IMR-90 (cell line): ENCODE data around the gene SCG5. TPM values are rescaled to one million over a fixed set of nuclear protein-coding genes. Genes with fewer than 3 reads are reported as not detected.

ENCODE experiments used
- ATAC-seq: fragments of 200-7000 bp; cut with Tn5 transposase; 2 replicates; pipeline ENCODE4 v1.9.1; 2020; ENCODE audit warnings: low read depth, mild to moderate bottlenecking, moderate library complexity
- BruUV-seq: library from RNA; stranded (reverse); fragments of 400-500 nt; replicated peaks from 2 replicates; lab custom pipeline; 2021; lab: Mats Ljungman, UMichigan
- CTCF ChIA-PET: fragments of 300-600 bp; formaldehyde crosslinking; extraction: SDS; loops from one replicate; lab custom pipeline; 2021; ENCODE audit warnings: antibody characterized with exemption; lab: Yijun Ruan, JAX
- POLR2A ChIA-PET: fragments of 300-600 bp; sonication (Branson Sonifier 250); formaldehyde crosslinking; loops from one replicate; lab custom pipeline; 2022; ENCODE audit warnings: antibody characterized with exemption; ENCODE audit not compliant: unreplicated experiment; lab: Charles Lee
- DNase-seq: peaks from one replicate; pipeline ENCODE4 v3.0.0; 2013
- H2AFZ ChIP-seq: replicated peaks from 2 replicates; pipeline ENCODE3; 2013; ENCODE audit warnings: low read length, mild to moderate bottlenecking; ENCODE audit not compliant: poor library complexity
- H2AK5ac ChIP-seq: 2 replicates; pipeline ENCODE4 v1.6.1; 2013; ENCODE audit warnings: low read depth, low read length, inconsistent platforms
- H2AK9ac ChIP-seq: replicated peaks from 2 replicates; pipeline ENCODE3; 2013; ENCODE audit warnings: mild to moderate bottlenecking, low read depth, low read length, moderate library complexity; ENCODE audit not compliant: poor library complexity
- H2BK120ac ChIP-seq: 2 replicates; pipeline ENCODE4 v1.6.1; 2013; ENCODE audit warnings: low read depth, low read length, inconsistent platforms
- H2BK15ac ChIP-seq: 3 replicates; pipeline ENCODE4 v1.6.1; 2013; ENCODE audit warnings: low read depth, low read length, inconsistent platforms
- H2BK20ac ChIP-seq: 2 replicates; pipeline ENCODE4 v1.6.1; 2013; ENCODE audit warnings: low read depth, mild to moderate bottlenecking, inconsistent platforms, low read length, moderate library complexity
- H2BK5ac ChIP-seq: 2 replicates; pipeline ENCODE4 v1.6.1; 2013; ENCODE audit warnings: mild to moderate bottlenecking, low read depth, low read length, inconsistent platforms; ENCODE audit not compliant: poor library complexity, severe bottlenecking
- H3K14ac ChIP-seq: replicated peaks from 2 replicates; pipeline ENCODE4 v1.6.1; 2013; ENCODE audit warnings: low read depth, low read length, inconsistent platforms
- H3K18ac ChIP-seq: 2 replicates; pipeline ENCODE4 v1.6.1; 2013; ENCODE audit warnings: low read depth, low read length, control low read depth
- H3K23ac ChIP-seq: 2 replicates; pipeline ENCODE4 v1.6.1; 2013; ENCODE audit warnings: low read depth, low read length, inconsistent platforms
- H3K27ac ChIP-seq: 2 replicates; pipeline ENCODE4 v1.5.1; 2013; ENCODE audit warnings: mild to moderate bottlenecking, control low read depth, low read length; ENCODE audit not compliant: insufficient read depth
- H3K27me3 ChIP-seq: 2 replicates; pipeline ENCODE4 v1.6.1; 2013; ENCODE audit warnings: low read length; ENCODE audit not compliant: control insufficient read depth, insufficient read depth
- H3K36me3 ChIP-seq: 2 replicates; pipeline ENCODE4 v1.6.1; 2013; ENCODE audit warnings: low read length, mixed read lengths; ENCODE audit not compliant: control insufficient read depth, insufficient read depth
- H3K4ac ChIP-seq: 2 replicates; pipeline ENCODE4 v1.6.1; 2013; ENCODE audit warnings: low read depth, low read length, inconsistent platforms
- H3K4me1 ChIP-seq: 2 replicates; pipeline ENCODE4 v1.6.1; 2013; ENCODE audit warnings: low read length, mixed read lengths; ENCODE audit not compliant: control insufficient read depth, insufficient read depth
- H3K4me2 ChIP-seq: 2 replicates; pipeline ENCODE4 v1.6.1; 2013; ENCODE audit warnings: low read depth, mild to moderate bottlenecking, control low read depth, low read length, moderate library complexity
- H3K4me3 ChIP-seq: 2 replicates; pipeline ENCODE4 v1.5.1; 2013; ENCODE audit warnings: low read depth, mild to moderate bottlenecking, control low read depth, low read length, moderate library complexity; ENCODE audit not compliant: insufficient read depth
- H3K56ac ChIP-seq: 2 replicates; pipeline ENCODE4 v1.6.1; 2013; ENCODE audit warnings: low read length, inconsistent platforms; ENCODE audit not compliant: insufficient read depth; ENCODE audit errors: extremely low read depth
- H3K79me1 ChIP-seq, 2 experiments: 2 replicates each; pipeline ENCODE4 v1.6.1; 2013; ENCODE audit warnings: low read length in 2 of 2, inconsistent platforms in 1 of 2, low read depth in 1 of 2
- H3K9ac ChIP-seq: 2 replicates; pipeline ENCODE4 v1.6.1; 2013; ENCODE audit warnings: low read depth, low read length, control low read depth
- H3K9me1 ChIP-seq: 2 replicates; pipeline ENCODE4 v1.6.1; 2013; ENCODE audit warnings: low read length, inconsistent platforms; ENCODE audit not compliant: insufficient read depth
- H3K9me3 ChIP-seq: 2 replicates; pipeline ENCODE4 v1.6.1; 2013; ENCODE audit warnings: low read length; ENCODE audit not compliant: control insufficient read depth, insufficient read depth
- H4K20me1 ChIP-seq: 2 replicates; pipeline ENCODE4 v1.6.1; 2013; ENCODE audit warnings: low read length, inconsistent platforms; ENCODE audit not compliant: insufficient read depth
- H4K5ac ChIP-seq: 2 replicates; pipeline ENCODE4 v1.6.1; 2013; ENCODE audit warnings: mild to moderate bottlenecking, low read depth, low read length, control low read depth
- H4K8ac ChIP-seq, 2 experiments: 2 replicates each; pipeline ENCODE4 v1.6.1; 2013; ENCODE audit warnings: low read depth in 2 of 2, low read length in 2 of 2, control low read depth in 1 of 2, inconsistent platforms in 1 of 2
- H4K91ac ChIP-seq: 2 replicates; pipeline ENCODE4 v1.6.1; 2013; ENCODE audit warnings: low read depth, low read length, inconsistent platforms; ENCODE audit not compliant: insufficient read depth
- CHD1 ChIP-seq: IDR thresholded peaks from 2 replicates; pipeline ENCODE4 v1.6.1; 2012; ENCODE audit warnings: low read depth, low read length, improper control_type of control experiment
- FOS ChIP-seq: fragments of 150-350 bp; IDR thresholded peaks from 2 replicates; pipeline ENCODE4 v1.6.1; 2016; ENCODE audit warnings: low read depth, low read length
- MAFK ChIP-seq: IDR thresholded peaks from 2 replicates; pipeline ENCODE4 v1.6.1; 2012; ENCODE audit warnings: low read depth, low read length, improper control_type of control experiment
- MAZ ChIP-seq: IDR thresholded peaks from 2 replicates; pipeline ENCODE4 v1.6.1; 2012; ENCODE audit warnings: low read depth, mild to moderate bottlenecking, low read length, improper control_type of control experiment, moderate library complexity, borderline replicate concordance
- MXI1 ChIP-seq: IDR thresholded peaks from 2 replicates; pipeline ENCODE4 v1.6.1; 2012; ENCODE audit warnings: low read depth, mild to moderate bottlenecking, low read length, moderate library complexity, borderline replicate concordance
- NFE2L2 ChIP-seq: fragments of 150-350 bp; IDR thresholded peaks from 2 replicates; pipeline ENCODE4 v1.6.1; 2016; ENCODE audit warnings: low read depth, mild to moderate bottlenecking, low read length
- POLR2A ChIP-seq: IDR thresholded peaks from 2 replicates; pipeline ENCODE4 v1.6.1; 2012; ENCODE audit warnings: mild to moderate bottlenecking, low read depth, low read length
- WGBS, 2 experiments: methylation state at CpG; one replicate each; pipeline versions ENCODE4 v1.1.5 to v1.1.7; 2013; ENCODE audit warnings: missing lambda C conversion rate in 2 of 2; ENCODE audit not compliant: insufficient read length in 1 of 2; ENCODE audit errors: extremely low coverage in 2 of 2; 5-methylcytosine and 5-hydroxymethylcytosine counted together
- dilution Hi-C: fragments of 300-500 bp; cut with HindIII; formaldehyde crosslinking; loops from one replicate; pipeline ENCODE4 v1.14.3; 2018; ENCODE audit warnings: low sequenced_read_pairs; ENCODE audit not compliant: unreplicated experiment
- in situ Hi-C: fragments of 300-500 bp; cut with MboI; formaldehyde crosslinking; loops from 3 replicates; pipeline ENCODE4 v1.14.3; 2019; ENCODE audit warnings: low sequenced_read_pairs, inconsistent platforms, mixed read lengths
- intact Hi-C: fragments of 100-400 bp; cut with micrococcal nuclease; formaldehyde crosslinking; loops from 2 replicates; pipeline ENCODE4 v1.10.0; 2022
- polyA plus RNA-seq, 3 experiments: library from polyadenylated mRNA; depleted of rRNA; stranded (reverse); fragments of >200 nt; gene quantifications; 2 replicates each; pipeline ENCODE4 v1.2.3, GENCODE V29; 2012; ENCODE audit warnings: low replicate concordance in 1 of 3
- total RNA-seq: library from RNA; depleted of rRNA; stranded (reverse); fragments of >200 nt; gene quantifications from 2 replicates; pipeline ENCODE4 v1.2.3, GENCODE V29; 2012

SCG5 gene
- total and polyA plus RNA-seq, 2 of the 4 experiments (the other 2 are of a cell fraction) = 7.9 to 16.8 TPM

GRCh38 chr15:32717426-32718226 is 76.1 kb downstream of the SCG5 start, which contains the start of gene GREM1:
Gene GREM1, plus strand, starts transcription at chr15:32718004. Its CDS starts 12,687 bp downstream, at chr15:32730691.
- Histone ChIP-seq H3K4ac (peak within 1 kb of the TSS; percentile 89), H3K9ac (peak within 1 kb of the TSS; percentile 99), H2BK5ac (peak within 1 kb of the TSS; percentile 96), H3K27me3 (no peaks in the 10 kb centered on the region), H3K9me3 (no peaks in the 10 kb centered on the region), H2AK9ac (peak within 1 kb of the TSS; percentile 88), H3K79me1 (peaks cover 4 to 19% of the 10 kb centered on the region in 2 experiments; a peak in 2 of 4 replicates), H4K8ac (peak within 1 kb of the TSS; percentile 75 to 79), H3K9me1 (peaks cover 3% of the 10 kb centered on the region; the same call in 1 of the 2 replicates), H2BK15ac (peak within 1 kb of the TSS; percentile 39; the same call in 2 of the 3 replicates), H4K5ac (peak within 1 kb of the TSS; percentile 96), H2BK120ac (peak within 1 kb of the TSS; percentile 80), H4K20me1 (peaks cover 47% of the 10 kb centered on the region), H3K27ac (peak within 1 kb of the TSS; percentile 94), H3K4me2 (peak within 1 kb of the TSS; percentile 97), H2AFZ (peak within 1 kb of the TSS; percentile 90), H3K4me3 (peak within 1 kb of the TSS; percentile 84), H2AK5ac (peak within 1 kb of the TSS; percentile 54), H3K4me1 (peaks cover 5% of the 10 kb centered on the region), H3K14ac (peak within 1 kb of the TSS; percentile 73), H3K23ac (peak within 1 kb of the TSS; percentile 88), H3K36me3 (peaks cover 34% of the 10 kb centered on the region), H3K56ac (peak within 1 kb of the TSS; percentile 74), H2BK20ac (0 out of 2 replicates have a peak within 1 kb of the TSS, but pooled peaks have one; percentile 33), H3K18ac (peak within 1 kb of the TSS; percentile 99), H4K91ac (peak within 1 kb of the TSS; percentile 88)
- TF ChIP-seq MAZ (peak; percentile 61; the same call in 1 of the 2 replicates), CHD1 (no peak; the same call in 1 of the 2 replicates), MXI1 (peak; percentile 71; the same call in 1 of the 2 replicates), POLR2A (peak; percentile 98), NFE2L2 (no peak), MAFK (no peak), FOS (no peak)
- dilution Hi-C loops = no loop called here
- CTCF ChIA-PET = no interaction called here
- ATAC-seq (peak; percentile 72), DNase-seq (peak; percentile 70)
- POLR2A ChIA-PET = no interaction called here
- 2% methylated on average over 28 of the region's 99 CpGs; no CpG with 5 or more reads in 1 of the 2 experiments for WGBS, 2 experiments
- intact Hi-C loops = loop anchor here (1.0 to 5.0 kb wide), 3 partner anchors 52 to 277 kb away; no protein-coding TSS in a partner anchor
- in situ Hi-C loops = loop anchor here (5.0 to 10.0 kb wide), 2 partner anchors 35 to 53 kb away; no protein-coding TSS in a partner anchor
- no TSS peak for BruUV-seq
